PC-3 (cell line): ENCODE results near the gene GCLC.

ENCODE experiments used
- EZH2 ChIP-seq: fragments of 300-600 bp; sonication (generic); IDR thresholded peaks from one replicate; pipeline ENCODE4 v1.6.1; 2017; ENCODE audit warnings: antibody characterized with exemption, mild to moderate bottlenecking, low read length; ENCODE audit not compliant: unreplicated experiment
- EZH2phosphoT487 ChIP-seq: fragments of 300-600 bp; sonication (generic); IDR thresholded peaks from 2 replicates; pipeline ENCODE4 v1.6.1; 2018; ENCODE audit warnings: mild to moderate bottlenecking, antibody characterized with exemption, low read length, borderline replicate concordance
- TF ChIP-seq, protein P1 (sequence below): fragments of 300-600 bp; sonication (generic); conservative IDR thresholded peaks from 2 replicates; pipeline ENCODE4 v1.5.1; 2017; ENCODE audit warnings: antibody characterized with exemption, low read depth, mild to moderate bottlenecking, low read length

DNA sequence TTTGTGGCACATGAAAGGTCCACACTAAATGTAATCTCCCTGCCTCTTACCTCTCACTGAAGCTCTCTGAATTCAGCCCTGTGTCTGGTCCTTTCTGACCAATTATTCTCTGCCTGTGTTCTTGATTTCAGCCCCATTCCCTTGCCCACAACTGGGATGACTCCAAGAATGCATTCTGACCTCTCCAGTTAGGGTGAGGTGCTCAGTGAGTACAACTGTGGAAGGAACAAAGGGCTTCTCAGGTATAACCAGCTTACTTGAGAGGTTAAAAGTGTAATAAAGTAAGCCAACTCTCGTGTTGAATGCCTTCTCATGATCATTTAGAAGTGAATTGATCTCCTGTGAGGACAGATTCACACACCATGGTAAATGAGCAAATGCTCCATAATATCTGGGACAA lies 88.1 kb downstream of the GCLC start:
- TF ChIP-seq EZH2 (no peak), EZH2phosphoT487 (no peak)
- TF ChIP-seq, protein P1, sequence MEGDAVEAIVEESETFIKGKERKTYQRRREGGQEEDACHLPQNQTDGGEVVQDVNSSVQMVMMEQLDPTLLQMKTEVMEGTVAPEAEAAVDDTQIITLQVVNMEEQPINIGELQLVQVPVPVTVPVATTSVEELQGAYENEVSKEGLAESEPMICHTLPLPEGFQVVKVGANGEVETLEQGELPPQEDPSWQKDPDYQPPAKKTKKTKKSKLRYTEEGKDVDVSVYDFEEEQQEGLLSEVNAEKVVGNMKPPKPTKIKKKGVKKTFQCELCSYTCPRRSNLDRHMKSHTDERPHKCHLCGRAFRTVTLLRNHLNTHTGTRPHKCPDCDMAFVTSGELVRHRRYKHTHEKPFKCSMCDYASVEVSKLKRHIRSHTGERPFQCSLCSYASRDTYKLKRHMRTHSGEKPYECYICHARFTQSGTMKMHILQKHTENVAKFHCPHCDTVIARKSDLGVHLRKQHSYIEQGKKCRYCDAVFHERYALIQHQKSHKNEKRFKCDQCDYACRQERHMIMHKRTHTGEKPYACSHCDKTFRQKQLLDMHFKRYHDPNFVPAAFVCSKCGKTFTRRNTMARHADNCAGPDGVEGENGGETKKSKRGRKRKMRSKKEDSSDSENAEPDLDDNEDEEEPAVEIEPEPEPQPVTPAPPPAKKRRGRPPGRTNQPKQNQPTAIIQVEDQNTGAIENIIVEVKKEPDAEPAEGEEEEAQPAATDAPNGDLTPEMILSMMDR = no peak
